PC-3 (cell line): Measurements from ENCODE around the gene DLG2. TPM values are rescaled to one million over a fixed set of nuclear protein-coding genes. Genes with fewer than 3 reads are reported as not detected.

Experiments
- ATAC-seq: fragments of 200-7000 bp; cut with Tn5 transposase; 2 replicates; pipeline ENCODE4 v1.9.1; 2020; ENCODE audit warnings: mild to moderate bottlenecking, moderate library complexity
- BruUV-seq: library from RNA; stranded (reverse); fragments of 400-500 nt; replicated peaks from 2 replicates; lab custom pipeline; 2021; lab: Mats Ljungman, UMichigan
- CTCF ChIA-PET: fragments of 300-600 bp; sonication (Branson Sonifier 250); formaldehyde crosslinking; loops from one replicate; lab custom pipeline; 2022; ENCODE audit warnings: antibody characterized with exemption; lab: Charles Lee
- POLR2A ChIA-PET: fragments of 300-600 bp; sonication (Branson Sonifier 250); formaldehyde crosslinking; loops from one replicate; lab custom pipeline; 2022; ENCODE audit warnings: antibody characterized with exemption; ENCODE audit not compliant: unreplicated experiment; lab: Charles Lee
- DNase-seq: peaks from one replicate; pipeline ENCODE4 v3.0.0-alpha.2; 2015
- H2AFZ ChIP-seq: fragments of 300-600 bp; sonication (generic); 2 replicates; pipeline ENCODE4 v1.6.0; 2016; ENCODE audit warnings: antibody characterized with exemption, low read length
- H3F3A ChIP-seq: fragments of 300-600 bp; sonication (generic); one replicate; pipeline ENCODE4 v1.6.0; 2017; ENCODE audit warnings: antibody characterized with exemption, low read length, control low read depth, mild to moderate bottlenecking; ENCODE audit not compliant: unreplicated experiment
- H3K27ac ChIP-seq: fragments of 300-600 bp; sonication (generic); 2 replicates; pipeline ENCODE4 v1.5.1; 2016; ENCODE audit warnings: mild to moderate bottlenecking, low read length
- H3K27me3 ChIP-seq: fragments of 300-600 bp; sonication (generic); 2 replicates; pipeline ENCODE4 v1.6.1; 2016; ENCODE audit warnings: low read length, mixed read lengths
- H3K36me3 ChIP-seq: fragments of 300-600 bp; sonication (generic); 2 replicates; pipeline ENCODE4 v1.6.1; 2016; ENCODE audit warnings: low read depth, mixed run types, low read length, mixed read lengths
- H3K4me1 ChIP-seq: fragments of 300-600 bp; sonication (generic); 2 replicates; pipeline ENCODE4 v1.5.1; 2016; ENCODE audit warnings: low read length; ENCODE audit not compliant: insufficient read depth
- H3K4me2 ChIP-seq: fragments of 300-600 bp; sonication (generic); 2 replicates; pipeline ENCODE4 v1.6.0; 2016; ENCODE audit warnings: low read length
- H3K4me3 ChIP-seq: fragments of 300-600 bp; sonication (generic); 2 replicates; pipeline ENCODE4 v1.5.1; 2016; ENCODE audit warnings: mild to moderate bottlenecking, low read length, mixed read lengths
- H3K79me2 ChIP-seq: fragments of 300-600 bp; sonication (generic); 2 replicates; pipeline ENCODE4 v1.6.1; 2017; ENCODE audit warnings: low read length, mixed read lengths
- H3K9ac ChIP-seq: fragments of 300-600 bp; sonication (generic); 2 replicates; pipeline ENCODE4 v1.6.0; 2016; ENCODE audit warnings: mild to moderate bottlenecking, low read length
- H3K9me2 ChIP-seq: fragments of 300-600 bp; sonication (generic); replicated peaks from 2 replicates; pipeline ENCODE4 v1.6.1; 2016; ENCODE audit warnings: mixed run types, low read length, mixed read lengths
- H3K9me3 ChIP-seq: fragments of 300-600 bp; sonication (generic); 2 replicates; pipeline ENCODE4 v1.6.1; 2016; ENCODE audit warnings: low read length, mixed read lengths
- H4K20me1 ChIP-seq: fragments of 300-600 bp; sonication (generic); 2 replicates; pipeline ENCODE4 v1.6.1; 2016; ENCODE audit warnings: low read length, mixed read lengths
- EZH2 ChIP-seq: fragments of 300-600 bp; sonication (generic); IDR thresholded peaks from one replicate; pipeline ENCODE4 v1.6.1; 2017; ENCODE audit warnings: antibody characterized with exemption, mild to moderate bottlenecking, low read length; ENCODE audit not compliant: unreplicated experiment
- EZH2phosphoT487 ChIP-seq: fragments of 300-600 bp; sonication (generic); IDR thresholded peaks from 2 replicates; pipeline ENCODE4 v1.6.1; 2018; ENCODE audit warnings: mild to moderate bottlenecking, antibody characterized with exemption, low read length, borderline replicate concordance
- intact Hi-C: fragments of 100-400 bp; cut with micrococcal nuclease; formaldehyde crosslinking; loops from 2 replicates; pipeline ENCODE4 v1.9.0; 2023
- total RNA-seq: library from RNA; depleted of rRNA; stranded (reverse); fragments of >200 nt; gene quantifications from 2 replicates; pipeline ENCODE4 v1.2.3, GENCODE V29; 2014
- TF ChIP-seq, protein P1 (sequence below): fragments of 300-600 bp; sonication (generic); conservative IDR thresholded peaks from 2 replicates; pipeline ENCODE4 v1.5.1; 2017; ENCODE audit warnings: antibody characterized with exemption, low read depth, mild to moderate bottlenecking, low read length

The DLG2 gene
- total RNA-seq, 1 experiment from 2014 or later, result 0.58 TPM

DNA sequence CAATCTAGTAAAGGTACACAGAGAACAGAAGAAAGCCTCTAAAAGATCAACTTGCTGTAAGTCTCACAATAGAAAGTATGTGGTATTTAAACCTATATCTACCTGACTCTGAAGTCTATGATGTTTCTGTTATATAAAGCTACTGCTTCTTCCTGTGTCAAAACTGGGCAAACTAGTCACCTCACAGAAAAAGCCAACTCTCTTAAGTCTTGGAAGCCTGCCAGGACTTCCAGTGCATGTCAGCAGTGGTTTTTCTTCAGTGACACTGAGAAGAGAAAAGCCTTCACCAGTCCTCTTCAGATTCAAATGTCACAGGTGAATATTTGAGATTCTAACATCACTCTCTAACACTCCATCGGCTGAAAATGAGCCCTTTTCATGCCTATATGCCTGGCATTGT lies 808.0 kb downstream of the DLG2 start:
- Histone ChIP-seq H3K4me1 (peaks cover 22% of the 10 kb centered on the region), H3K27me3 (no peaks in the 10 kb centered on the region), H3K79me2 (no peaks in the 10 kb centered on the region), H3K9me3 (no peaks in the 10 kb centered on the region), H3F3A (no peaks in the 10 kb centered on the region), H3K9me2 (no peaks in the 10 kb centered on the region), H2AFZ (no peak overlapping the region), H3K4me2 (peak overlapping the region; percentile 60), H3K4me3 (no peak overlapping the region), H4K20me1 (no peaks in the 10 kb centered on the region), H3K36me3 (no peaks in the 10 kb centered on the region), H3K27ac (no peak overlapping the region), H3K9ac (no peak overlapping the region)
- ChIA-PET CTCF (interaction anchor here (0.7 kb wide), 1 partner anchor 296 kb away, joined by 5 read pairs; no protein-coding TSS in a partner anchor), POLR2A (interaction anchor here (0.5 kb wide), 1 partner anchor 9 kb away, joined by 3 read pairs; no protein-coding TSS in a partner anchor)
- no TSS peak for BruUV-seq
- DNase-seq, result peak; percentile 87
- TF ChIP-seq EZH2 (no peak), EZH2phosphoT487 (no peak)
- TF ChIP-seq, protein P1, sequence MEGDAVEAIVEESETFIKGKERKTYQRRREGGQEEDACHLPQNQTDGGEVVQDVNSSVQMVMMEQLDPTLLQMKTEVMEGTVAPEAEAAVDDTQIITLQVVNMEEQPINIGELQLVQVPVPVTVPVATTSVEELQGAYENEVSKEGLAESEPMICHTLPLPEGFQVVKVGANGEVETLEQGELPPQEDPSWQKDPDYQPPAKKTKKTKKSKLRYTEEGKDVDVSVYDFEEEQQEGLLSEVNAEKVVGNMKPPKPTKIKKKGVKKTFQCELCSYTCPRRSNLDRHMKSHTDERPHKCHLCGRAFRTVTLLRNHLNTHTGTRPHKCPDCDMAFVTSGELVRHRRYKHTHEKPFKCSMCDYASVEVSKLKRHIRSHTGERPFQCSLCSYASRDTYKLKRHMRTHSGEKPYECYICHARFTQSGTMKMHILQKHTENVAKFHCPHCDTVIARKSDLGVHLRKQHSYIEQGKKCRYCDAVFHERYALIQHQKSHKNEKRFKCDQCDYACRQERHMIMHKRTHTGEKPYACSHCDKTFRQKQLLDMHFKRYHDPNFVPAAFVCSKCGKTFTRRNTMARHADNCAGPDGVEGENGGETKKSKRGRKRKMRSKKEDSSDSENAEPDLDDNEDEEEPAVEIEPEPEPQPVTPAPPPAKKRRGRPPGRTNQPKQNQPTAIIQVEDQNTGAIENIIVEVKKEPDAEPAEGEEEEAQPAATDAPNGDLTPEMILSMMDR, result no peak
- intact Hi-C loops, result loop anchor here (2.0 kb wide), 1 partner anchor 48 kb away; no protein-coding TSS in a partner anchor
- ATAC-seq, result peak; percentile 44

DNA sequence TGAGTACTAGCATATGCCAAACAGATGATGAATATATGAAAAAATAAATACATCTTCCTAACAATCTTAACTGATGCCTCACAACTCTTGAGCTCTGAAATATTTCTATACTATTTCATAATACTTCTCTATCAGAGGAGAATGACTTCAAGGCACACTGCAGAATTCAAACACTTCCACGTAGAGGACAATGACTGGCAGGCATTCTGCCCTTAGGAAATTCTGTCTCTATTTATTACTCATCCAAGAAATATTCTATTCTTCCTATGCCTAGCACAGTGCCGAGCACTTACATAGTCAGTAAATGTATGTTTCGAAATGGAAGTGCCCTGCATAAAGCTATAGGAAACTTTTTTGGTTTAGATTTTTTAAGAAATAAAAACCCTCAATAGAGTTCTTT lies 809.1 kb downstream of the DLG2 start:
- no peaks in the 10 kb centered on the region for H3K9me3 ChIP-seq
- DNase-seq, result peak; percentile 97
- H3K79me2 ChIP-seq, result no peaks in the 10 kb centered on the region
- peak; percentile 93 for ATAC-seq
- no peaks in the 10 kb centered on the region for H3F3A ChIP-seq
- no peaks in the 10 kb centered on the region for H4K20me1 ChIP-seq
- H3K27ac ChIP-seq, result no peak overlapping the region
- peaks cover 22% of the 10 kb centered on the region for H3K4me1 ChIP-seq
- H3K36me3 ChIP-seq, result no peaks in the 10 kb centered on the region
- H3K4me2 ChIP-seq, result no peak overlapping the region
- no peaks in the 10 kb centered on the region for H3K27me3 ChIP-seq
- H2AFZ ChIP-seq, result no peak overlapping the region
- no peak overlapping the region for H3K9ac ChIP-seq
- H3K4me3 ChIP-seq, result no peak overlapping the region
- intact Hi-C loops, result loop anchor here (2.0 kb wide), 1 partner anchor 49 kb away; no protein-coding TSS in a partner anchor
- TF ChIP-seq, protein P1, result no peak
- TF ChIP-seq EZH2phosphoT487 (no peak), EZH2 (no peak)
- CTCF ChIA-PET, result interaction anchor here (0.7 kb wide), 1 partner anchor 80 kb away, joined by 4 read pairs; no protein-coding TSS in a partner anchor
- no peaks in the 10 kb centered on the region for H3K9me2 ChIP-seq
- no TSS peak for BruUV-seq
- POLR2A ChIA-PET, result no interaction called here

DNA sequence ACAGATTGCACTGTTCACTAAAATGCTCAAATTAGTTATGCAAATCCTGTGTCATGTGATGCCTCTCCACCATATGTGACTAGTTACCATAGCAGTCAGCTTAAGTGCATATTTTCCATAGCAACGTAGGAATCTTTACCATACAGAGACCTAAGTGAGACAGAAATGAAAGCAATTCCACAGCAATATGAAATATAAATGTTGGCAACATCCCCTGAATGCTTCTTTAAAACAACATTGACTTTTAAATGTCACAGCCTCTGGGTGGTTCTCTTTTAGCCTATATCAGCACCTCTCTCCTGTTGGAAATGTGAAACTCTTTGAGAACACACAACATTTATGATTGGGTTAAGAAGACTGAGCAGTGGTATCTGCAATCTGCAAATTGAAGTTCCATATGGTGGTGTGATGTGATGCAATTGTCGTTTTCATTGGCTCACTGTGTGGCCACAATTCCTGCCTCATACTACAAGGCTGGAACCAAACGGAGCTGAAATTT lies 814.6 kb downstream of the DLG2 start:
- ATAC-seq (0 out of 2 replicates have a peak, but pooled peaks have one; percentile 11), DNase-seq (no peak)
- BruUV-seq, result no TSS peak
- Histone ChIP-seq H3K4me2 (no peak overlapping the region), H4K20me1 (no peaks in the 10 kb centered on the region), H3K79me2 (no peaks in the 10 kb centered on the region), H3F3A (no peaks in the 10 kb centered on the region), H2AFZ (no peak overlapping the region), H3K36me3 (no peaks in the 10 kb centered on the region), H3K4me3 (no peak overlapping the region), H3K9me2 (no peaks in the 10 kb centered on the region), H3K4me1 (peaks cover 7% of the 10 kb centered on the region), H3K27ac (no peak overlapping the region), H3K9me3 (no peaks in the 10 kb centered on the region), H3K9ac (no peak overlapping the region), H3K27me3 (no peaks in the 10 kb centered on the region)
- intact Hi-C loops, result no loop called here
- no peak for TF ChIP-seq EZH2phosphoT487
- no peak for TF ChIP-seq EZH2
- TF ChIP-seq, protein P1, result no peak
- CTCF ChIA-PET, result no interaction called here
- POLR2A ChIA-PET, result no interaction called here
